Gastrocnemius medialis (tissue), 4 donors: ENCODE data around the gene C6orf120.

Experiments
- CTCF ChIP-seq, 5 experiments: fragments of 450-650 bp in 3 of 5; fragments of 200-600 bp in 2 of 5; sonication (generic) in 2 of 5; IDR thresholded peaks in 4 of 5; conservative IDR thresholded peaks in 1 of 5; 1 replicate in 4 of 5; 2 replicates in 1 of 5; pipeline ENCODE4 v1.5.1; 2016 to 2019; ENCODE audit warnings: antibody characterized with exemption in 5 of 5, mild to moderate bottlenecking in 3 of 5, moderate library complexity in 3 of 5
- POLR2A ChIP-seq, 2 donors: fragments of 450-650 bp; IDR thresholded peaks; one replicate each; pipeline ENCODE4 v1.6.1; 2017; ENCODE audit warnings: antibody characterized with exemption in 2 of 2, mild to moderate bottlenecking in 2 of 2, moderate library complexity in 2 of 2

DNA sequence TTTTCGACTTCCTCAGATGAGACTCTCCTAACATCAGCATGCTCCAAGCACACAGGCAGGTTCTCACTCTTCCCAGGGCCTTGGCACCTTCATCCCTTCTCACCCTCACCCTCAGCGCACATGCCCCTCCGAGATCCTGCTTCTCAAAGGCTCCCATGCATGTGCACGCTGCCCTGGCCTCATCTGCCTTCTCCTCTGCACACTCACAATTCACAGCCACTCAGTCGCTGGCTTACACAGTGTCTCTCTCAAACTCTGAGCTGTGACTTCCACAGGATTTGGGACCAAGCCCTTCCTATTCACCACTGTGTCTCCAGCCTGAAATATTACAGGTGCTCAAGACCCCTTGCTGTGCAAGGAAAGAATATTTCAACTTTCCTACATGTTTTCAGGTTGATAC is 30.4 kb upstream of the C6orf120 start:
- TF ChIP-seq CTCF (IDR thresholded peaks at IDR 0.05 in 4 of 5, conservative IDR thresholded peaks at IDR 0.05 in 1 of 5) (no peak), POLR2A (IDR thresholded peaks at IDR 0.05) (no peak)
